ENCODE data around the gene MSANTD2.

DNA sequence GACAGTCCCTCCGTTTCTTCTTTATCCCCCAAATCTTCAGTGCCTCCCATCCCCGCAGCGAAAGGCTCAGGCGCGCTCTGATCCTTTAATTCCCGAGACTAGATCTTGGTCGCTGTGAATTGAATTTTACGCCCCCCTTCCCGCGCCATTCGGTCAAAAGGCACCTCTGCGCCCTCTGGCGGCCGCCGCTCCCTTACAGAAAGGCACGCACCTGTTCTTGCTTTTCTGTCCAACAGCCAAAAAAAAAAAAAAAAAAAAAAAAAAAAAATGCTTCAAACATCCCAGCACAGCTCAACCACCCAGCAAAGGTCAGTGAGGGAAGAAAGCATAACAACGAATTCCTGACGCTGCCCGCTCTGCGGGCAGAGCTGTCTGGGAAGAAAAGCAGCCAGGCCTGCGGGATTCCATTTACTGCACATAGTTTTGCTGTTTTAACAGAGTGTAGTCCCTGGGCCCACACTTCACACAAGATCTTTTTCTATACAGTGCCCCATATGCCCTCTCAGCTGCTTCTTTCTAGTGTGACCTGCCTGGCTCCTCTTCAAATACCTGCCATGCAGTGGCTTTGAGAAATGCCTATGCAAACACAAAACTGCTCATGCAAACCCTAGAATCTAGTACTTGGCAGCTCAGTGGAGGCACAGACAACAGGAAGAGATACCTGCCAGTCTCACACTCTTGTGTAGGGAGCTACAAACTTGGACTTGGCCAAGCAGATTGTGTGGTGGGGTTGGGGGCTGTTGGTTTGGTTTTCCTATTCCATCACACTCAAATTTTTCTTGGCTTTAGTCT lies 36.9 kb downstream of the MSANTD2 start:
- TF ChIP-seq, protein P1, sequence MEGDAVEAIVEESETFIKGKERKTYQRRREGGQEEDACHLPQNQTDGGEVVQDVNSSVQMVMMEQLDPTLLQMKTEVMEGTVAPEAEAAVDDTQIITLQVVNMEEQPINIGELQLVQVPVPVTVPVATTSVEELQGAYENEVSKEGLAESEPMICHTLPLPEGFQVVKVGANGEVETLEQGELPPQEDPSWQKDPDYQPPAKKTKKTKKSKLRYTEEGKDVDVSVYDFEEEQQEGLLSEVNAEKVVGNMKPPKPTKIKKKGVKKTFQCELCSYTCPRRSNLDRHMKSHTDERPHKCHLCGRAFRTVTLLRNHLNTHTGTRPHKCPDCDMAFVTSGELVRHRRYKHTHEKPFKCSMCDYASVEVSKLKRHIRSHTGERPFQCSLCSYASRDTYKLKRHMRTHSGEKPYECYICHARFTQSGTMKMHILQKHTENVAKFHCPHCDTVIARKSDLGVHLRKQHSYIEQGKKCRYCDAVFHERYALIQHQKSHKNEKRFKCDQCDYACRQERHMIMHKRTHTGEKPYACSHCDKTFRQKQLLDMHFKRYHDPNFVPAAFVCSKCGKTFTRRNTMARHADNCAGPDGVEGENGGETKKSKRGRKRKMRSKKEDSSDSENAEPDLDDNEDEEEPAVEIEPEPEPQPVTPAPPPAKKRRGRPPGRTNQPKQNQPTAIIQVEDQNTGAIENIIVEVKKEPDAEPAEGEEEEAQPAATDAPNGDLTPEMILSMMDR (conservative IDR thresholded peaks at IDR 0.05; ENCODE audit: low read depth, low read length), result peak; percentile 89
- no peak for TF ChIP-seq EZH2 (IDR thresholded peaks at IDR 0.05; ENCODE audit: low read length, unreplicated experiment)
- no peak for TF ChIP-seq EZH2phosphoT487 (IDR thresholded peaks at IDR 0.05; ENCODE audit: borderline replicate concordance, low read length)

All from PC-3 (cell line).